Breast epithelium (tissue), 4 donors: Measurements from ENCODE around the gene NR1H2. TPM values are rescaled to one million over a fixed set of nuclear protein-coding genes. Genes with fewer than 3 reads are reported as not detected.

Source experiments
- DNase-seq, 2 donors: peaks; one replicate each; pipeline ENCODE4 v3.0.0-alpha.2; 2019; ENCODE audit warnings: low spot score in 2 of 2
- H3K27ac ChIP-seq, 2 donors: fragments of 200-600 bp; sonication (generic) in 1 of 2; one replicate each; pipeline ENCODE4 v1.5.1; 2016 to 2019; ENCODE audit warnings: mild to moderate bottlenecking in 1 of 2
- H3K27me3 ChIP-seq, 2 donors: fragments of 200-600 bp; sonication (generic) in 1 of 2; one replicate each; pipeline versions ENCODE4 v1.5.1 to v1.6.0; 2017 to 2019; ENCODE audit warnings: control low read depth in 1 of 2, mild to moderate bottlenecking in 1 of 2
- H3K36me3 ChIP-seq: fragments of 200-600 bp; one replicate; pipeline ENCODE4 v1.5.1; 2019
- H3K4me1 ChIP-seq, 2 donors: fragments of 200-600 bp; sonication (generic); one replicate each; pipeline ENCODE4 v1.5.1; 2016 to 2019; ENCODE audit warnings: control low read depth in 1 of 2
- H3K4me3 ChIP-seq, 3 donors: fragments of 200-600 bp; sonication (generic); 1 replicate in 2 of 3; 2 replicates in 1 of 3; pipeline ENCODE4 v1.5.1; 2016 to 2019; ENCODE audit warnings: mild to moderate bottlenecking in 3 of 3, moderate library complexity in 2 of 3
- H3K9me3 ChIP-seq, 2 donors: fragments of 200-600 bp; sonication (generic) in 1 of 2; one replicate each; pipeline ENCODE4 v1.5.1; 2016 to 2019; ENCODE audit warnings: control low read depth in 1 of 2
- CTCF ChIP-seq, 3 donors: fragments of 450-650 bp; IDR thresholded peaks; one replicate each; pipeline ENCODE4 v1.5.1; 2016 to 2017; ENCODE audit warnings: antibody characterized with exemption in 3 of 3, mild to moderate bottlenecking in 3 of 3, moderate library complexity in 3 of 3
- POLR2A ChIP-seq: fragments of 450-650 bp; IDR thresholded peaks from one replicate; pipeline ENCODE4 v1.6.1; 2016; ENCODE audit warnings: antibody characterized with exemption, mild to moderate bottlenecking, moderate library complexity
- POLR2AphosphoS5 ChIP-seq, 3 donors: sonication (generic); formaldehyde crosslinking; IDR thresholded peaks; one replicate each; pipeline ENCODE4 v1.6.1; 2017; ENCODE audit warnings: antibody characterized with exemption in 3 of 3
- intact Hi-C: fragments of 100-400 bp; cut with DNase I; formaldehyde crosslinking; loops from one replicate; pipeline ENCODE4 v1.15.1; 2023; ENCODE audit warnings: low total_unique reads
- total RNA-seq, 3 donors: library from RNA; depleted of rRNA; stranded (reverse); fragments of >200 nt; gene quantifications; one replicate each; pipeline ENCODE4 v1.1.0, GENCODE V29; 2016

NR1H2 gene
- total RNA-seq, 3 donors from 2014 or later = 71.0 to 105 (median 87.5) TPM

DNA sequence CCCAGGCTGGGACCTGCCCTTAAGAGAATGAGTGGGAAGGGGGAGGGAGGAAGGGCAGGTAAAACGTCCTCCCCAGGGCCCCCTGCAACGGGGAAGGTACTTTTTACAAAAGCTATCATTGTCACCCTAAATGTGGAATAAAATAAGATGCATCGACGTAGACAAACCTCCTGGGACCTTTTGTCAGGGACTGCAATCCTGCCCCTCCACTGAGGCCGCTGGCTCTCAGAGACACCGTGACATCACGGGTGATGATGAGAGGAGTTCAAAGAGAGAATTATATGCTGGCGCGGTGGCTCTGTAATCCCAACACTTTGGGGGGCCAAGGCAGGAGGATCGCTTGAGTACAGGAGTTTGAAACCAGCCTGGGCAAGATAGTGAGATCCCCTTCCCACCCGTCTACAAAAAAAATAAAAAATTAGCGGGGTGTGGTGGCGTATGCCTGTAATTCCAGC lies 54.7 kb downstream of the NR1H2 start:
- no peaks in the 10 kb centered on the region for H3K9me3 ChIP-seq
- peak overlapping the region in 1 of 2 donors; percentile 74 for H3K27ac ChIP-seq
- peaks cover 0 to 4% of the 10 kb centered on the region in 2 donors for H3K4me1 ChIP-seq
- TF ChIP-seq POLR2A (no peak), POLR2AphosphoS5 (IDR thresholded peaks at IDR 0.05) (no peak)
- H3K27me3 ChIP-seq = peaks cover 0 to 4% of the 10 kb centered on the region in 2 donors
- H3K36me3 ChIP-seq = no peaks in the 10 kb centered on the region
- intact Hi-C loops = no loop called here
- DNase-seq = no peak
- peak overlapping the region; percentile 49 to 80 (median 72) for H3K4me3 ChIP-seq

DNA sequence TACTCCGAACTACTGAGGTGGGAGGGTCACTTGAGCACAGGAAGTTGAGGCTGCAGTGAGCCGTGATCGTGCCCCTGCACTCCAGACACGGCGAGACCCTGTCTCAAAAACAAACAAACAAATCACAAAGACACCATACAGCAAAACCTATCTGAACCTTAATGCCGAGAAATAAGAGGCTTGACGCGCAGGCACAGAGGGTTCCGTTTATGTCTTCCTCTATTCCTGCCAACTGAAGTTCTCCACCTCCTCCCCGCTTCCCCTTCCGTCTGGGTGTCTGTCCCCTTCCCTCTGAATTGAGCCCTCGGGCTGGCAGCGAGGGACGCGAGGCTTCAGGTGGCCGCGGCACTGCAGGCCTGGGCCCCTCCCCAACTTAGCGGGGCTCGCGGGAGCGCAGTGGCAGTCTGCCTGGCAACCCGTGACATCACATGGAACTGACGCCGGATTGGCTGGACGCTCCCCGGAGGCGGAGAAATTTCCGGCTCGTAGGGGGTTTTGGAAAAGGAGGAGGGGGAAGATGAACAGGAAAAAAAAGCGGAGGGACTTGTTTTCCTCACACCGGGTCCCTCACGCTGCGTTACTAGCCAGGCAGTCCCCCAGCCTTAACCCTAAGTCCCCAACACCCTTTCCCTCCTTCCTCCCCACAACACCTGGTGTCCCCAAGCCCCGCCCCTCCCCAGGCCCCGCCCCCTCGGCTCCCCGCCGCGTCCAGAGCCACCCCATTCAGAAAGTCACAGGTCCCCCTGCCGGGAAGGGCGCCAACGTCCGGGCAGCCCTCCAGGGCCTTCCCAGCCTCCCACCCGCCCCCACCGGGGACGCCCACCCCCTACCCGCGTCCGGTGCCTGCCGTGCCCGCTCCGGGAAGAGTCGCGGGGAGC lies 55.3 kb downstream of the NR1H2 start:
- peak overlapping the region; percentile 74 to 81 for H3K27ac ChIP-seq
- TF ChIP-seq POLR2AphosphoS5 (IDR thresholded peaks at IDR 0.05) (peak in 2 of 3 donors; percentile 36 to 48), CTCF (IDR thresholded peaks at IDR 0.05) (no peak)
- no peaks in the 10 kb centered on the region for H3K36me3 ChIP-seq

DNA sequence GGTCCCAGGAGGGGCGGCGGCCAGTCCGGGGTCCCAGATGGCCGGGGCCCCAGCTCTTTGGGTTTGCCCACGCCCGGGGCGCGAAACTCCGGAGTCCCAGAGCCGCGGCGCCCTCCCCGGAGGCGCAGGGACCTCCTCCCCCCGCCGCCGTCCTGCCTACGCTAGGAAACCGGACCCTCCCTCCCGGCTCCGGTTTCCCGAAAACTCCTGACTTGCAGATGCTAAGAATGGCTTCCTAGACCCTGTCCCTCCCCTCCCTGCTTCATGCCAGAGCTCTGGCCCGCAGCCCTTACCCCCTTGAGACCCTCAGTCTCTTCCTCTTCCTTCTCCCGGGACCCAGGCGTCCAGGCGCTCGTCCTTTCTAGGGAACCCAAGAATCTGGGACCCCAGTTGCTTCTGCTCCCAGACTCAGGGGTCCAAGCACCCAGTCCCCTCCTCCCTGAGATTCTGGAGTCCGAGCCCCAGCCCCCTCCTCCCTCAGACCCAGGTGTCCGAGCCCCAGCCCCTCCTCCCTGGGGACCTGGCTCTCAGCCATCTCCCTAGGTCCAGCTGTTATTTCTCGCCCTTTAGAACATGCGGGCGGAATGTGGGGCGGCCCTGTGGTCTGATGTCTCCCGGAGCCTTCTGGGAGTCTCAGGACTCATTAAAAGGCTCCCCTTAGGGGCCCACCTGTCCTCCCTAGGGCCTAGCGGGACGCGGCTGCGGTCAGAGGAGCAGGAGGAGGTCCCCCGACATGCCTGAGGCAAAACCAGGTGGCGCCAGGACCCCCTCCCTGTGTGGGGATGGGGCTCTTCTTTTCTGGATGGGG lies 56.2 kb downstream of the NR1H2 start, which contains the start of gene MYBPC2:
MYBPC2 (plus strand) TSS at position 672 of the 808 bp plus-strand sequence; CDS start at position 734, 62 bp downstream.
- intact Hi-C loops = no loop called here
- Histone ChIP-seq H3K9me3 (no peaks in the 10 kb centered on the region), H3K36me3 (no peaks in the 10 kb centered on the region), H3K27ac (peak within 1 kb of the TSS; percentile 74 to 81), H3K4me3 (peak within 1 kb of the TSS; percentile 49 to 80 (median 72)), H3K4me1 (peaks cover 0 to 4% of the 10 kb centered on the region in 2 donors), H3K27me3 (peaks cover 0 to 4% of the 10 kb centered on the region in 2 donors)
- no peak for TF ChIP-seq POLR2AphosphoS5 (IDR thresholded peaks at IDR 0.05)
- TF ChIP-seq POLR2A = no peak
- no peak for DNase-seq

More for the DNA sequence above, 55.3 kb downstream of the NR1H2 start:
- DNase-seq = peak; percentile 66 to 85
- H3K9me3 ChIP-seq = no peaks in the 10 kb centered on the region
- H3K4me3 ChIP-seq = peak overlapping the region; percentile 49 to 80 (median 72)
- intact Hi-C loops = no loop called here
- peaks cover 0 to 4% of the 10 kb centered on the region in 2 donors for H3K4me1 ChIP-seq
- H3K27me3 ChIP-seq = peaks cover 0 to 4% of the 10 kb centered on the region in 2 donors

Other genes with a start within 250 kb of the NR1H2 start
- gene IZUMO2, start 213.2 kb upstream of the NR1H2 start, total RNA-seq = not detected
- gene MYH14, start 172.8 kb upstream of the NR1H2 start, total RNA-seq = 10 to 100 TPM; 16.6 to 24.7 (median 19.3) TPM
- gene KCNC3, start 47.1 kb upstream of the NR1H2 start, total RNA-seq = 1 to 10 TPM in 2 of 3 donors, under 1 TPM in 1; 0.32 to 3.7 (median 1.6) TPM
- 1 to 10 TPM in 2 of 3 donors, under 1 TPM in 1; 0.80 to 1.8 (median 1.6) TPM for gene NAPSA, start 10.8 kb upstream of the NR1H2 start, total RNA-seq
- gene POLD1, start 7.9 kb downstream of the NR1H2 start, total RNA-seq = 10 to 100 TPM; 13.8 to 17.3 (median 16.0) TPM
- gene SPIB, start 42.5 kb downstream of the NR1H2 start, total RNA-seq = under 1 TPM in 1 of 3 donors, not detected in 2; 0.33 TPM
- gene MYBPC2, start 56.4 kb downstream of the NR1H2 start, total RNA-seq = under 1 TPM in 1 of 3 donors, not detected in 2; under 0.01 TPM
- gene EMC10, start 100.0 kb downstream of the NR1H2 start, total RNA-seq = 10 to 100 TPM; 38.0 to 78.2 (median 64.6) TPM
- gene GARIN5A, start 100.4 kb downstream of the NR1H2 start, total RNA-seq = 1 to 10 TPM in 2 of 3 donors, under 1 TPM in 1; 0.98 to 1.3 (median 1.1) TPM
- 10 to 100 TPM; 14.7 to 26.7 (median 20.3) TPM for gene JOSD2, start 134.7 kb downstream of the NR1H2 start, total RNA-seq
- gene ASPDH, start 137.5 kb downstream of the NR1H2 start, total RNA-seq = not detected
- 1 to 10 TPM in 2 of 3 donors, under 1 TPM in 1; 0.16 to 1.3 (median 1.2) TPM for gene LRRC4B, start 192.0 kb downstream of the NR1H2 start, total RNA-seq